ENCODE data around the gene CSNK1A1L. TPM values are rescaled to one million over a fixed set of nuclear protein-coding genes. Genes with fewer than 3 reads are reported as not detected.

Gene CSNK1A1L
- total and polyA plus RNA-seq, 2 of the 4 experiments (the other 2 are of a cell fraction), result not detected

GRCh38 chr13:37067874-37068273 lies 37.6 kb downstream of the CSNK1A1L start:
- no peaks in the 10 kb centered on the region for H3K79me1 ChIP-seq (ENCODE audit: low read depth in 1 of 2, low read length in 2 of 2)
- H3K4me1 ChIP-seq (ENCODE audit: control insufficient read depth, insufficient read depth, low read length), result 0 out of 2 replicates have a peak, but pooled peaks cover 3% of the 10 kb centered on the region
- H2BK5ac ChIP-seq (ENCODE audit: low read depth, low read length, poor library complexity, severe bottlenecking), result no peak overlapping the region
- CTCF ChIA-PET, result no interaction called here
- H4K91ac ChIP-seq (ENCODE audit: insufficient read depth, low read depth, low read length), result no peak overlapping the region
- intact Hi-C loops (cut with micrococcal nuclease) (loop anchor here (5.0 kb wide), 1 partner anchor 646 kb away; no protein-coding TSS in a partner anchor), dilution Hi-C loops (cut with HindIII; ENCODE audit: low sequenced_read_pairs, unreplicated experiment) (no loop called here), in situ Hi-C loops (cut with MboI; ENCODE audit: low sequenced_read_pairs) (no loop called here)
- H3K27ac ChIP-seq (ENCODE audit: insufficient read depth, low read length), result no peak overlapping the region
- H3K9me1 ChIP-seq (ENCODE audit: insufficient read depth, low read length), result no peaks in the 10 kb centered on the region
- H2BK120ac ChIP-seq (ENCODE audit: low read depth, low read length), result no peak overlapping the region
- H4K20me1 ChIP-seq (ENCODE audit: insufficient read depth, low read length), result no peaks in the 10 kb centered on the region
- no peak overlapping the region for H2BK20ac ChIP-seq (ENCODE audit: low read depth, low read length)
- DNase-seq, result no peak
- no peak overlapping the region for H2AK9ac ChIP-seq (replicated peaks; ENCODE audit: low read depth, low read length, poor library complexity)
- TF ChIP-seq MAFK (IDR thresholded peaks at IDR 0.05; ENCODE audit: low read depth, low read length) (no peak), BHLHE40 (IDR thresholded peaks at IDR 0.05; ENCODE audit: low read depth, low read length) (no peak), MXI1 (IDR thresholded peaks at IDR 0.05; ENCODE audit: borderline replicate concordance, low read depth, low read length) (no peak), RFX5 (IDR thresholded peaks at IDR 0.05; ENCODE audit: low read depth, low read length) (no peak), RAD21 (IDR thresholded peaks at IDR 0.05; ENCODE audit: low read length) (no peak), CHD1 (IDR thresholded peaks at IDR 0.05; ENCODE audit: low read depth, low read length) (no peak), POLR2A (IDR thresholded peaks at IDR 0.05; ENCODE audit: low read depth, low read length) (no peak), CEBPB (IDR thresholded peaks at IDR 0.05; ENCODE audit: low read depth, low read length) (no peak), SMC3 (IDR thresholded peaks at IDR 0.05; ENCODE audit: low read depth, low read length) (no peak), MAZ (IDR thresholded peaks at IDR 0.05; ENCODE audit: borderline replicate concordance, low read depth, low read length) (no peak), FOS (IDR thresholded peaks at IDR 0.05; ENCODE audit: low read depth, low read length) (no peak), NFE2L2 (IDR thresholded peaks at IDR 0.05; ENCODE audit: low read depth, low read length) (no peak), RCOR1 (IDR thresholded peaks at IDR 0.05; ENCODE audit: insufficient replicate concordance, low read length) (no peak), ELK1 (IDR thresholded peaks at IDR 0.05; ENCODE audit: borderline replicate concordance, low read depth, low read length) (no peak)
- TF ChIP-seq, protein P1, sequence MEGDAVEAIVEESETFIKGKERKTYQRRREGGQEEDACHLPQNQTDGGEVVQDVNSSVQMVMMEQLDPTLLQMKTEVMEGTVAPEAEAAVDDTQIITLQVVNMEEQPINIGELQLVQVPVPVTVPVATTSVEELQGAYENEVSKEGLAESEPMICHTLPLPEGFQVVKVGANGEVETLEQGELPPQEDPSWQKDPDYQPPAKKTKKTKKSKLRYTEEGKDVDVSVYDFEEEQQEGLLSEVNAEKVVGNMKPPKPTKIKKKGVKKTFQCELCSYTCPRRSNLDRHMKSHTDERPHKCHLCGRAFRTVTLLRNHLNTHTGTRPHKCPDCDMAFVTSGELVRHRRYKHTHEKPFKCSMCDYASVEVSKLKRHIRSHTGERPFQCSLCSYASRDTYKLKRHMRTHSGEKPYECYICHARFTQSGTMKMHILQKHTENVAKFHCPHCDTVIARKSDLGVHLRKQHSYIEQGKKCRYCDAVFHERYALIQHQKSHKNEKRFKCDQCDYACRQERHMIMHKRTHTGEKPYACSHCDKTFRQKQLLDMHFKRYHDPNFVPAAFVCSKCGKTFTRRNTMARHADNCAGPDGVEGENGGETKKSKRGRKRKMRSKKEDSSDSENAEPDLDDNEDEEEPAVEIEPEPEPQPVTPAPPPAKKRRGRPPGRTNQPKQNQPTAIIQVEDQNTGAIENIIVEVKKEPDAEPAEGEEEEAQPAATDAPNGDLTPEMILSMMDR (conservative IDR thresholded peaks at IDR 0.05; ENCODE audit: low read depth, low read length), result no peak
- TF ChIP-seq, protein P2, sequence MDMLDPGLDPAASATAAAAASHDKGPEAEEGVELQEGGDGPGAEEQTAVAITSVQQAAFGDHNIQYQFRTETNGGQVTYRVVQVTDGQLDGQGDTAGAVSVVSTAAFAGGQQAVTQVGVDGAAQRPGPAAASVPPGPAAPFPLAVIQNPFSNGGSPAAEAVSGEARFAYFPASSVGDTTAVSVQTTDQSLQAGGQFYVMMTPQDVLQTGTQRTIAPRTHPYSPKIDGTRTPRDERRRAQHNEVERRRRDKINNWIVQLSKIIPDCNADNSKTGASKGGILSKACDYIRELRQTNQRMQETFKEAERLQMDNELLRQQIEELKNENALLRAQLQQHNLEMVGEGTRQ (IDR thresholded peaks at IDR 0.05; ENCODE audit: low read depth, low read length), result no peak
- no peak overlapping the region for H3K4me3 ChIP-seq (ENCODE audit: insufficient read depth, low read depth, low read length)
- no peak overlapping the region for H3K4ac ChIP-seq (ENCODE audit: low read depth, low read length)
- H4K8ac ChIP-seq (ENCODE audit: low read depth in 2 of 2, low read length in 2 of 2), result no peak overlapping the region
- no peak overlapping the region for H3K18ac ChIP-seq (ENCODE audit: low read depth, low read length)
- H2AFZ ChIP-seq (replicated peaks; ENCODE audit: low read length, poor library complexity), result no peak overlapping the region
- no peak overlapping the region for H3K9ac ChIP-seq (ENCODE audit: low read depth, low read length)
- H2BK15ac ChIP-seq (ENCODE audit: low read depth, low read length), result no peak overlapping the region
- BruUV-seq (replicated peaks), result no TSS peak
- no CpG with 5 or more reads among the region's 2 CpGs for WGBS, 2 experiments (ENCODE audit: extremely low coverage in 2 of 2, insufficient read length in 1 of 2)
- POLR2A ChIA-PET (ENCODE audit: unreplicated experiment), result no interaction called here
- H3K36me3 ChIP-seq (ENCODE audit: control insufficient read depth, insufficient read depth, low read length), result no peaks in the 10 kb centered on the region
- no peak for ATAC-seq (ENCODE audit: low read depth)
- no peak overlapping the region for H3K14ac ChIP-seq (replicated peaks; ENCODE audit: low read depth, low read length)
- peaks cover 2% of the 10 kb centered on the region; the same call in 1 of the 2 replicates for H3K27me3 ChIP-seq (ENCODE audit: control insufficient read depth, insufficient read depth, low read length)
- no peak overlapping the region for H3K56ac ChIP-seq (ENCODE audit: extremely low read depth, insufficient read depth, low read length)
- H3K23ac ChIP-seq (ENCODE audit: low read depth, low read length), result no peak overlapping the region
- H3K4me2 ChIP-seq (ENCODE audit: low read depth, low read length), result no peak overlapping the region
- H3K9me3 ChIP-seq (ENCODE audit: control insufficient read depth, insufficient read depth, low read length), result no peaks in the 10 kb centered on the region
- no peak overlapping the region for H4K5ac ChIP-seq (ENCODE audit: low read depth, low read length)
- H2AK5ac ChIP-seq (ENCODE audit: low read depth, low read length), result no peak overlapping the region

All from IMR-90 (cell line).